ELR (cell line): ENCODE measurements around the gene CHRND.
A peak's percentile ranks its signal among the peaks of the same experiment; 100 is the strongest.
"Not testable (repeated sequence)": the region's sequence is repeated elsewhere in the genome, so short reads cannot be mapped to it uniquely, and the experiment has no call there.

Source experiments
- DNase-seq: peaks from one replicate; pipeline ENCODE4 v3.0.0-alpha.2; 2015; ENCODE audit warnings: low read depth

The CHRND gene

DNA sequence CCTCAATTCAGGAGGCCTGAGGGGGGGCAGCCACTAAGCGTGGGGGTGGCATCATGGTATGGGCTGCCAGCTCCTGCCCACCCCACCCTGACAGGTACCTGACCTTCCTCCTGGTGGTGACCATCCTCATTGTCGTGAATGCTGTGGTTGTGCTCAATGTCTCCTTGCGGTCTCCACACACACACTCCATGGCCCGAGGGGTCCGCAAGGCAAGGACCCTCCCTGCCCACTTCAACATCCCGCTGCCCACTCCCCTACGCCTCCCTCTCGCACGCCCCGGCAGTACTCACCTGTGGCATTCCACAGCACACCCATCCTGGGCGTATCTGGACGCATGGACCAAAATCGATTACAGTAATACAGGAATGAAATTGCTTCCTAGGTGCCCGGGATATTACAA, 17.5 kb downstream of the CHRND start:
- DNase-seq: no peak

GRCh38 chr2:232543928-232544631, 18.1 kb downstream of the CHRND start:
- DNase-seq: no peak

- no peak for DNase-seq
These were observed 18.7 kb downstream of the CHRND start for GRCh38 chr2:232544674-232545073.

DNA sequence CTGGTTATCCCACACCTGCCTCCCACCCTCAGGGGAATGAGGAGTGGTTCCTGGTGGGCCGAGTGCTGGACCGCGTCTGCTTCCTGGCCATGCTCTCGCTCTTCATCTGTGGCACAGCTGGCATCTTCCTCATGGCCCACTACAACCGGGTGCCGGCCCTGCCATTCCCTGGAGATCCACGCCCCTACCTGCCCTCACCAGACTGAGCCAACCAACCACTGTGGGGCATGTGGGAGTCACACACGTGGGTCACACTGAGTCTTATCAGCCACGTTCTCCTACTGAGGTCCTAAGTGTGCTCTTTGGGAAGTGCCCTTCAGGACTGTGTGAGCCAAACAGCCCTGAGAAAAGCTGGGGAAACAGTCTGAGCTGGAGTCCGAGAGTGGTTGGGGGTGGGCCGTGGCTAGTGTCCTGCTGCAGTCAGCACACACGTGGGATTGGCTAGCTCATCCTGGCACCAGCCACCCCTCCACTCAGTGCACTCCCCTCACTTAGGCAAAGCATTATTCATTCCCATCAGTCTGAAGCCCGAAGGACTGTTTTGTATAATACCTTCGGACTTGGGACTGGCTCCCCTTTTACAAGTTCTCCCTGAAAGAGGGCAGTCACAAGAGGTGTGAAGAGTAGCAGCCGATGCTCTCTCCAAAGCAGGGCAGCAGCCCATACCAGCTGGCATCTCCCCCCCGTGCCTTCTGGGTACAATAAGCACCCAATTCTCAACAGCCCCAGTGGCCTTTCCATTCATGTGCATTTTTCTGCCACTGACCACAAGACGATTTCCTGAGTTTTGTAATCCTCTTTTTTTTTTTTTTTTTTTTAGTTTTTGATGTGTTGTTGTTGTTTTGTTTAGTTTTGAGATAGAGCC, 19.8 kb downstream of the CHRND start:
- DNase-seq: no peak

DNA sequence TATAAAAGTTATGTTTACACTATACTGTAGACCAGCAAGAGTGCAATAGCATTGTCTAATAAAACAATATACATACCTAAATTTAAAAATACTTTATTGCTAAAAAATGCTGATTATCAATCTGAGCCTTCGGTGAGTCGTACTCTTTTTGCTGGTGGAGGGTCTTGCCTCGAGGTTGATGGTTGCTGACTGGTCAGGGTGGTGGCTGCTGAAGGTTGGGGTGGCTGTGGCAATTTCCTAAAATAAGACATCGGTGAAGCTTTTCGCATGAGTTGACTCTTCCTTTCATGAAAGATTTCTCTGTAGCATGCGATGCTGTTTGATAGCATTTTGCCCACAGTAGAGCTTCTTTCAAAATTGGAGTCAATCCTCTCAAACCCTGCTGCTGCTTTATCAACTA, 22.0 kb downstream of the CHRND start:
- no peak for DNase-seq

DNA sequence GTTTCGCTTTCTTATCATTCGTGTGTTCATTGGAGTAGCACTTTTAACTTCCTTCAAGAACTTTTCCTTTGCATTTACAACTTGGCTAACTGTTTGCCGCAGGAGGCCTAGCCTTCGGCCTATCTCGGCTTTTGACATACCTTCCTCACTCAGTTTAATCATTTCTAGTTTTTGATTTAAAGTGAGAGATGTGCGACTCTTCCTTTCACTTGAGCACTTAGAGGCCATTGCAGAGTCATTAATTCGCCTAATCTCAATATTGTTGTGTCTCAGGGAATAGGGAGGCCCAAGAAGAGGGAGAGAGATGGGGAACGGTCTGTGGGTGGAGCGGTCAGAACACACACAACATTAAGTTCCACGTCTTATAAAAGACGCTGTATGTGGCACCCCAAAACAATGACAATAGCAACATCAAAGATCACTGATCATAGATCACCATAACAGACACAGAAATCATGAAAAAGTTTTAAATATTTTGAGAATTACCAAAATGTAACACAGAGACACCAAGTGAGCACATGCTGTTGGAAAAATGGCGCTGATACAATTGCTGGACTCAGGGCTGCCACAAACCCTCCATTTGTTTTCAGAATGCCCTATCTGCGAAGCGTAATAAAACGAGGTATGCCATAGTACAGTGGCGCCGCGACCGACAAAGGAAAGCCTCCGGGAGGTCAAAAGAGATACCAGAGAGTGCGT, 23.8 kb downstream of the CHRND start:
- peak; percentile 10 for DNase-seq

DNA sequence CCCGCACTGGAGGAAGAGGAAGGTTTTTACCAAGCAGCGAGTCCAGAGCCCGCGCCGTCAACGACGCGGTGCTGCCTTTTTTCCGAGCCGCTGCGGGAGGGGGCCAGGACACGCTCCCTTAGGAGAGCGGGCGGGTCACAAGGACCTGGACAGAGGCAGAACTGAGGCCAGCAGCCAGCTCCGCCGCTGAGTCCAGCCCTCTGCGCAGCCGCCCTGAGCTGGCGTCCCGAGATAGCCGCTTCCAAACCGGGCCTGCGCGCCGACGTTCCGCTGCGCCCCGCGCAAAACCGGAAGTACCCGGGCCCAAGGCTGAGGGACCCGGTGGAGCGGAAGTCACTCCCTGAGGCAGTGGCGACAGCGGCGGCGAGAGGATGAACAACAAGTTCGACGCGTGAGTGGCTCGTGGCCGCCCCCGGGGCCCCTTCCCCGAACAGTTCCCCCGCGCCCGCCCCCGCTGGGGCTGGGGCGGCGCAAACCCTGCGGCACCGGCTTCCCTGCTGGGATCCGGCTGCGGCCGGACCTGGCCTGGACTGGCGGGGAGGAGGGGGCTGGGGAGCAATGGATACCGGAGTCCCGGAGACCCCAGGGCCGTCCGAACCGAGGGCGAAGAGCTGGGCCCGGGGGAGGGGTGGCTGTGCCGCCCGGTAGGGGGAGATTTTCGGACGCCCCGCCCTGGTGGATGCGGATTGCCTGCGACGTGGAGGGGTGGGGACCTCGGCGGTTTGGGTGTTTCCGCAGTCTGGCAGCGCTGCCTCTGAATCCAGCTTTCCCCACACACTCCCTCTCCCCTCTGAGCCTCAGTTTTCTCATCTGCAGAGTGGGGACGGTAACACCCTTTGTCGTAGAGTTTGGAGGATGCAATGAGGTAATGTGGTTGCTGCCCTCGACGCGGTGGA, 24.6 kb downstream of the CHRND start, which contains the start of the genes EIF4E2 and TIGD1:
Gene EIF4E2 (plus strand): TSS at position 336 of the 896 bp plus-strand sequence. CDS start 36 bp downstream, at position 372.
Gene TIGD1 (minus strand): TSS at position 204 of the 896 bp plus-strand sequence. CDS start 675 bp downstream, outside the sequence.
- DNase-seq: peak; percentile 95

GRCh38 chr2:232551250-232551638, 25.3 kb downstream of the CHRND start:
- DNase-seq: no peak

DNA sequence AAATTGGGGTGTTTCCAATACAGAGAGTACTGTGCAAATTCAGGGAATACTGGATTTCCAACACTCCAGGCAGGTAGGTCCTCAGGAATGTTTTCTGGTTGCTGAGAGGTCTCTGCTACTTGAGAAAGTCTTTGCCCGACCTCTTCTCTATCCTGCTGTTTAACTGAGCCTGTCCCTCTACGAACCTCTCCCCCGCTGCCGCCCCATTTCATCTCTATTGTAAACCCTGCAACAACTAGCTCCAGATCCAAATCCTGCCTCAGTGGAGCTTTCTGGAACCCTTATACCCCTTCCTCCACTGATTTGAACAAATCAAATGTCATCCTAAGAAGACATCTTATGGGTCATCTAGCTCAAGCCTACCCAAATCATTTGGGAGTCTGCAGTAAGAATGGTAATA, 25.8 kb downstream of the CHRND start:
- no peak for DNase-seq

DNA sequence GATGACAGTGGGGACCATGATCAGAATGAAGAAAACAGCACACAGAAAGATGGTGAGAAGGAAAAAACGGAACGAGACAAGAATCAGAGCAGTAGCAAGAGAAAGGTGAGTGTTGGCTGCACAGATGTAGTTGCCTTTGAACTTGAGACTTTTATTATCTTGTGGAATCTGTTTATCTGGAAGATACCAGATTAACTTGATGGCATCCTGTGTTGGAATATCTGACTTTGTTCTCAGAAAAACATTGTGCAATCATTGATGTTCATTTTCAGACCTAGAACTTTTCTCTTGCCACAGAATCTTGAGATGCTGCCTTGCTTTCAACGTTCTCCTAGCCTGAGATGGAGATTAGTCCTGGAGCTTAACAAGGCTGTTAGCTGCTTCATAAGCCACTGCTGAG, 30.5 kb downstream of the CHRND start:
- no peak for DNase-seq

- DNase-seq: no peak
These were observed 36.7 kb downstream of the CHRND start for GRCh38 chr2:232562515-232563151.

- peak; percentile 28 for DNase-seq
These were observed 37.6 kb downstream of the CHRND start for GRCh38 chr2:232563580-232563979.

DNA sequence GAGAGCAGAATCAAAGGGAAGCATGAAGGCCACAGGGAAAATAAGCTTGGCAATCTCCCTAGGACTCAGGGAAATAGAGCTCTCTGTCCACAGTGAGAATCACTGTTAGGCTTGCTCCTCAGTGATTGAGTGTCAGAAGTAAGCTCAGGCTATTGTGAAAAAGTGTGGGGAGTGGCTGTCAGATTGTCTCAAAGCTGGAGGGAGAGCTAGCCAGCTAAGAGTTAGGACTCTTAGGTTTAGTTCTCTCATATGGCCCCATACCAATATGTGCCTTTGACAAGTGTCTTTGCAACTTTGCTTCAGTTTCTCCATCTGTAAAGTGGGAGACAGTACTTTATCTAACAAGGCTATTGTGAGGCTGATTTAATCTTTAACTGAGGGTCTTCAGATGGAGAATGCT, 41.8 kb downstream of the CHRND start:
- no peak for DNase-seq

- peak; percentile 93 for DNase-seq
These were observed 42.2 kb downstream of the CHRND start for GRCh38 chr2:232568161-232568560.

DNA sequence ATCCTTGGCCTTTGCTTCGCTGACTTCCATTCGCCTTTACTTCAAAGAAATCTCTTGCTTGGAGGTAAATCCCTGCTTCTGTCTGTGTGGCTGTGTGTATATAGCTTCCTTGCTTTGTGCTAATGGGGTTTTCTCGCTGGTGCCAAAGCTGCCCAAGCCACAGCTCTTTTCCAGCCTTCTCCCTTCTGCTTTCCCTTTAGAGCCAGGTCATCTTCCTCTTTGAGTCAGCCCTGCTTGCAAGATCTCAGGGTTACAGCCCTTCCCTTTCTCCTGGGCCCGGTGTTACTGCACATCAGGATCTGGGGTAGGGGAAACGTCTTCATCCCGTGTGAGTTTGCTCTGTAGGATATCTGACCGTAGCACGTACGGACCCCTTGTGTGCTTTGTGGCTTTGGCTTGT, 43.6 kb downstream of the CHRND start:
- DNase-seq: no peak

DNA sequence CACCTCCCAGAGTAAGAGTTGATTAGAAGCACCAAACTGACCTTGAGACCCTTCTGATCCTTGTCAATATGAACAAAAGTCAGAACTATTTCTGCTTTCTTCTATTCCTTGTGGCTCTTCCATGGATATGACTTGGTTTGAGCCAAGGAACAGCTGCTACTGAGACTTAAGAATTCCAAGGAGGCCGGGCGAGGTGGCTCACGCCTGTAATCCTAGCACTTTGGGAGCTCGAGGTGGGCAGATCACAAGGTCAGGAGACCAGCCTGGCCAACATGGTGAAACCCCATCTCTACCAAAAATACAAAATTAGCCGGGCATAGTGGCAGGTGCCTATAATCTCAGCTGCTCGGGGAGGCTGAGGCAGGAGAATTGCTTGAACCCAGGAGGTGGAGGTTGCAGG, 44.5 kb downstream of the CHRND start:
- not testable (repeated sequence) for DNase-seq

DNA sequence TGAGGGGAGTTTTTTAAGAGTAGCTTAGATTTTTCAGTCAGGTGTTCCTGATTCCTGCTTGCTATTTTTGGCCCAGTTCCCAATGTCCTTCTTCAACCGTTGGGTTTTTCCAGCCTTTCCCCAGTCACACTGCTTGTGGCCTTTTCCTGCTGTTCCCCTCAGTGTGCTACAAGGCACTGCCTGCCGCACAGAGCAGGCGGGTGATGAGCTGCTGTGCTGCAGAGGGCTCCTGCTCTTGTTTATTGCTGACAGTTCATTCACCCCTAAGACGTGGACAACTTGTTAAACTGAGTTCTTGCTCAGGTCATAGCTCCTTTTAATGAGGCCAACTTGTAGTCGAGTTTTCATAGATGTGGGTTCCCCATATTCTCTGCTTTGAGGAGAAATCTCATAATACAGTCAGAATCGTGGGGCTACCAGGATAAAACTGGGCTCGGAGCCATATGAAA, 45.1 kb downstream of the CHRND start:
- DNase-seq: no peak

GRCh38 chr2:232573042-232573441, 47.1 kb downstream of the CHRND start:
- no peak for DNase-seq

DNA sequence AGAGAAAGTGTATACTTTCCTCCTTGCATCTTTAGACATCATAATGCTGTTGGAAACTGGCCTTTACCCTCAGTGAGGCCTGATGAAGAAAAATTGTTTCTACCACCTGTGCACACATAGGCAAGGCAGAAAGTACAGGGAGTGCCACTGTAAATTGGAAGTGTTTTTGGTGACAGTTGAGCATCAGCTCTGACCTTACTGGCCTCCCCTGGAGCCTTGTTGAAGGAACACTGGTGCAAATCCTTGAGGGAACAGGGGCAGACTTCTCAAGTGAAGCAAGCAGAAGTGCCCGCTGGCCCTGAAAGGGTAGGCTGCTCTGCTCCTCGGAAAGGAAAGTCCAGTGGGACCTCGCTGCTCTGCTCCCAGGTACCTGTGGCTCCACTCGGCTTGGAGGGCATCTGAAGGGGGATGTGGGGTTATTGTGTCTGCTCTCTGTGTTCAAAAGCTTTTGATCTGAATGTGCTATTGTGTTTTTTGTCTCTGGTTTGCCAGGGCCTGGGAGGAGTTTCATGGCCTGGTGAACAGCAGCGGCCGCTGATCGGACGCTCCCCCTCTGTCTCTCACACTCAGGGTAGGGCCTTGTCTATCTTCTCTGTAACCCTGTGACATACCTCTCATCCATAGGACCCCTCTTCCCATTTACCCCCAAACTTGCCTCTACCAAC, 47.9 kb downstream of the CHRND start:
- DNase-seq: no peak

GRCh38 chr2:232574674-232575403, 48.9 kb downstream of the CHRND start:
- peak; percentile 53 for DNase-seq
